ENCODE results near the gene TSPAN31.

The TSPAN31 gene

GRCh38 chr12:57763881-57764661 is 19.2 kb downstream of the TSPAN31 start:
- no peaks in the 10 kb centered on the region for H3K9me3 ChIP-seq (ENCODE audit: insufficient read depth, low read length, severe bottlenecking)
- H3K79me2 ChIP-seq (ENCODE audit: insufficient read depth, low read length) = no peaks in the 10 kb centered on the region
- DNase-seq = no peak
- no peak overlapping the region for H3K27ac ChIP-seq (ENCODE audit: low read length)
- no peak overlapping the region for H2AFZ ChIP-seq (ENCODE audit: low read depth, low read length)
- no peak overlapping the region for H3K4me2 ChIP-seq (ENCODE audit: insufficient read depth, low read length)
- no peak overlapping the region for H3K4me3 ChIP-seq (ENCODE audit: low read depth in 1 of 2, low read length in 2 of 2)
- peaks cover 18% of the 10 kb centered on the region for H4K20me1 ChIP-seq (ENCODE audit: insufficient read depth, low read length)
- peaks cover 24% of the 10 kb centered on the region for H3K36me3 ChIP-seq (ENCODE audit: insufficient read depth, low read length)
- H3K9ac ChIP-seq (ENCODE audit: low read depth, low read length) = no peak overlapping the region
- no peak for TF ChIP-seq EZH2 (IDR thresholded peaks at IDR 0.05; ENCODE audit: borderline replicate concordance, low read depth, low read length, severe bottlenecking)
- TF ChIP-seq CTCF (IDR thresholded peaks at IDR 0.05; ENCODE audit: borderline replicate concordance, extremely low read depth, low read length, poor library complexity, severe bottlenecking) = no peak
- no peaks in the 10 kb centered on the region for H3K4me1 ChIP-seq (ENCODE audit: insufficient read depth, low read length)
- no peaks in the 10 kb centered on the region for H3K27me3 ChIP-seq (ENCODE audit: insufficient read depth, low read length, poor library complexity)
- ATAC-seq (ENCODE audit: insufficient read depth, low read depth) = no peak

DNA sequence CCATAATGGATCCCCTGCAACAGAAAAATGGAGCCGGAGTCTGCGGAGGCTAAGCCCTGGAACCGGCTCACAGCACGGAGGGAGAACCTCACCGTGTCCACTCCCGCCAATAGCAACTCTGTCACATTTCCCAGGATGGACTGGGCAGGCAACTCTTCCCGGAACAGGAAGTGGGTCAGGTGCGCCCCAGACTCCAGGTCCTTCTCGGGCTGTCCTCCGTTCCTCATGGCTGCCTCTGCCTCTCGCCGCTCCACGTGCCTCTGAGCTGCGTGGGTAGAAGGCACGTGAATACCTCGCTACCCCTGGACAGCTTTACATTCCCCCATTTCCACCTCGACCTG is 19.8 kb downstream of the TSPAN31 start:
- Histone ChIP-seq H2AFZ (ENCODE audit: low read depth, low read length) (no peak overlapping the region), H4K20me1 (ENCODE audit: insufficient read depth, low read length) (peaks cover 13% of the 10 kb centered on the region; the same call in 1 of the 2 replicates), H3K36me3 (ENCODE audit: insufficient read depth, low read length) (peaks cover 27% of the 10 kb centered on the region), H3K4me2 (ENCODE audit: insufficient read depth, low read length) (no peak overlapping the region), H3K79me2 (ENCODE audit: insufficient read depth, low read length) (no peaks in the 10 kb centered on the region), H3K4me1 (ENCODE audit: insufficient read depth, low read length) (no peaks in the 10 kb centered on the region), H3K4me3 (ENCODE audit: low read depth in 1 of 2, low read length in 2 of 2) (no peak overlapping the region), H3K27me3 (ENCODE audit: insufficient read depth, low read length, poor library complexity) (no peaks in the 10 kb centered on the region), H3K9ac (ENCODE audit: low read depth, low read length) (no peak overlapping the region), H3K9me3 (ENCODE audit: insufficient read depth, low read length, severe bottlenecking) (no peaks in the 10 kb centered on the region), H3K27ac (ENCODE audit: low read length) (no peak overlapping the region)
- TF ChIP-seq CTCF (IDR thresholded peaks at IDR 0.05; ENCODE audit: borderline replicate concordance, extremely low read depth, low read length, poor library complexity, severe bottlenecking) (no peak), EZH2 (IDR thresholded peaks at IDR 0.05; ENCODE audit: borderline replicate concordance, low read depth, low read length, severe bottlenecking) (no peak)
- no peak for ATAC-seq (ENCODE audit: insufficient read depth, low read depth)
- DNase-seq = no peak

DNA sequence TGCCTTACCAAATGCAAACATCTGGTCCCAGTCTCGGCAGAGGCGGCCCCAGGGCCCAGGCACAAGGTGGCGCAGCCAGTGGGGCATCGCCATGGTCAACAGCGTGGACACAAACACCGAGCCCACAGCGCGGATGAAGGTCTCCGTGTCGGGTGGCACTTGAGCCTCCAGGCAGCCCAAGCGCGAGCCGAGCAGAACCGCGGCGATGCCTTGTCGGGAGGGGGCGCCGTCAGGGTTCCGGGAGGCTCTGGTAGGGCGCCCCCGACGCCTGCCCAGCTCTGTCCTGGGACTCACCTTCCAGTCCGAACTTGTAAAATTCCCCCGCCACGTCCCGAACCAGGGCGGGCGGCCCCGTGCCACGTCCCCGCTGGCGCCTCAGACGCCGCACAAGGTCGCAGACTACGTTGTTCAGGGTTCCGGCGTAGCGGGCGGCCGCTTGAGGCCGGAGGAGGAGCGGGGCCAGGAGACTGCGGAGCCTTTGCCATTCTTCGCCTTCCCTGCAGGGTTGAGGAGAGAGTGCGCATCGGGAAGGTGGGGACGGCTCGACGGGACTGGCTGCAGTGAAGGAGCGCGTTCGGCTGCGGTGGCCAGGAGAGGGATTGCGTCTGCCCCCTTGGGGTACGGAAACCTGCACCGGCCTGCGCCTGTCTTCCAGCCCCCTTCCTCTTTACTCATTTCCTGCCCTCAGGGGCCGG is 20.3 kb downstream of the TSPAN31 start:
- TF ChIP-seq EZH2 (IDR thresholded peaks at IDR 0.05; ENCODE audit: borderline replicate concordance, low read depth, low read length, severe bottlenecking) = no peak
- no peak for TF ChIP-seq CTCF (IDR thresholded peaks at IDR 0.05; ENCODE audit: borderline replicate concordance, extremely low read depth, low read length, poor library complexity, severe bottlenecking)
- Histone ChIP-seq H3K79me2 (ENCODE audit: insufficient read depth, low read length) (no peaks in the 10 kb centered on the region), H3K4me2 (ENCODE audit: insufficient read depth, low read length) (no peak overlapping the region), H3K4me1 (ENCODE audit: insufficient read depth, low read length) (no peaks in the 10 kb centered on the region), H3K27ac (ENCODE audit: low read length) (no peak overlapping the region), H2AFZ (ENCODE audit: low read depth, low read length) (no peak overlapping the region), H3K9me3 (ENCODE audit: insufficient read depth, low read length, severe bottlenecking) (no peaks in the 10 kb centered on the region), H3K9ac (ENCODE audit: low read depth, low read length) (no peak overlapping the region), H3K4me3 (ENCODE audit: low read depth in 1 of 2, low read length in 2 of 2) (no peak overlapping the region), H3K27me3 (ENCODE audit: insufficient read depth, low read length, poor library complexity) (no peaks in the 10 kb centered on the region), H3K36me3 (ENCODE audit: insufficient read depth, low read length) (peaks cover 28% of the 10 kb centered on the region), H4K20me1 (ENCODE audit: insufficient read depth, low read length) (peaks cover 8% of the 10 kb centered on the region; the same call in 1 of the 2 replicates)
- DNase-seq = no peak
- no peak for ATAC-seq (ENCODE audit: insufficient read depth, low read depth)

Data from DND-41 (cell line).